ENCODE measurements around the gene B3GAT1. TPM values are rescaled to one million over a fixed set of nuclear protein-coding genes. Genes with fewer than 3 reads are reported as not detected.

Gene B3GAT1
- total RNA-seq, 1 experiment from 2014 or later = 34.3 TPM

DNA sequence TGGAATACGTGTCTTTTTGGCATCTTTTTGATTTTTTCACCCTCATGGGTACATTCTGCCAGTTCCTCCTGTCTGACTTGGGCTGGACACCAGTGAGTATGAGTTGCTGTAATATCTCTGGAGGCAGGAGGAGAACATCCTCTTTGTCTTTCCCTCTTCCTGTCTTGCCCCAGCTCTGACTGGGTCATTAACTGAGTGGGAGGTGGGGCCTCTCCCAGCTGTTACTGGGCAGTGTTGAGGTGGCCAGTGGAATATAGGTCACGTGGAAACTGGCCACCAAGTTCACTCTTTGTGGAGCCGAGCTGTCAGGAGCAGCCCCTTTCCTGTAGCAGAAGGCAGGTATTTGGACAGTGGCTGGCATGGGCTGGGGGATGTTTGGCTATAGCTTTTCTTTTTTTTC lies 78.1 kb downstream of the B3GAT1 start:
- Histone ChIP-seq H4K8ac (replicated peaks; ENCODE audit: insufficient read length, low read depth, low read length) (no peak overlapping the region), H3K9ac (ENCODE audit: extremely low read depth, insufficient read length, low read length) (no peak overlapping the region), H3K4me2 (ENCODE audit: insufficient read depth, insufficient read length, low read length) (no peak overlapping the region), H3K27ac (ENCODE audit: insufficient read length, low read depth, low read length) (no peak overlapping the region), H3K23ac (ENCODE audit: insufficient read length, low read depth, low read length) (no peak overlapping the region), H3K27me3 (ENCODE audit: insufficient read depth, low read length) (no peaks in the 10 kb centered on the region; the same call in 1 of the 2 replicates), H3K79me1 (ENCODE audit: insufficient read depth, low read depth, low read length, poor library complexity, severe bottlenecking) (no peaks in the 10 kb centered on the region), H2BK12ac (ENCODE audit: insufficient read length, low read depth, low read length) (no peak overlapping the region), H3K9me3 (ENCODE audit: control insufficient read depth, low read depth, low read length) (no peaks in the 10 kb centered on the region), H3T11ph (ENCODE audit: low read length) (no peak overlapping the region), H4K20me1 (ENCODE audit: control insufficient read depth, insufficient read depth, insufficient read length) (no peaks in the 10 kb centered on the region), H3K18ac (ENCODE audit: insufficient read length, low read depth, low read length) (no peak overlapping the region), H4K5ac (ENCODE audit: insufficient read length, low read depth, low read length) (no peak overlapping the region), H3K4ac (ENCODE audit: low read depth, low read length) (no peak overlapping the region), H3K23me2 (ENCODE audit: insufficient read length, low read depth, low read length, poor library complexity, severe bottlenecking) (peaks cover 3% of the 10 kb centered on the region), H2AK5ac (ENCODE audit: insufficient read length, low read length) (no peak overlapping the region), H3K79me2 (ENCODE audit: insufficient read depth, low read length) (no peaks in the 10 kb centered on the region), H3K14ac (ENCODE audit: insufficient read depth, low read length) (no peak overlapping the region), H4K91ac (ENCODE audit: insufficient read length, low read depth, low read length) (no peak overlapping the region), H3K56ac (ENCODE audit: insufficient read length, low read depth, low read length) (no peak overlapping the region), H2BK15ac (ENCODE audit: low read depth, low read length) (no peak overlapping the region), H2AFZ (ENCODE audit: low read length) (no peak overlapping the region), H2BK20ac (ENCODE audit: low read depth, low read length, poor library complexity, severe bottlenecking) (no peak overlapping the region), H2BK5ac (ENCODE audit: insufficient read length, low read length) (no peak overlapping the region), H3K4me1 (ENCODE audit: insufficient read depth, low read length) (0 out of 2 replicates have a peak, but pooled peaks cover 3% of the 10 kb centered on the region), H2BK120ac (ENCODE audit: low read depth, low read length, poor library complexity, severe bottlenecking) (no peak overlapping the region)
- WGBS (ENCODE audit: extremely low coverage, insufficient read length, low lambda C conversion rate) = no CpG with 5 or more reads among the region's 3 CpGs
- Mint-ChIP-seq H3K4me1 (peaks cover 24% of the 10 kb centered on the region in 2 experiments), H3K27ac (no peak overlapping the region), H3K4me3 (peak overlapping the region in 1 of 2 experiments; percentile 24; a peak in 1 of 5 replicates), H3K9me3 (no peaks in the 10 kb centered on the region), H3K27me3 (ENCODE audit: low read depth) (peaks cover 63% of the 10 kb centered on the region), H3K36me3 (ENCODE audit: insufficient read depth in 1 of 3, low read depth in 3 of 3) (no peaks in the 10 kb centered on the region)
- TF ChIP-seq CTCF (conservative IDR thresholded peaks at IDR 0.05) = no peak
- DNase-seq = no peak
